Upper lobe of left lung (tissue), 6 donors: ENCODE data around the gene COPG2. TPM values are rescaled to one million over a fixed set of nuclear protein-coding genes. Genes with fewer than 3 reads are reported as not detected.

Experiments
- ATAC-seq, 2 donors: fragments of 200-7000 bp; cut with Tn5 transposase; one replicate each; pipeline ENCODE4 v1.9.1; 2022; ENCODE audit warnings: mild to moderate bottlenecking in 2 of 2, moderate library complexity in 2 of 2; ENCODE audit not compliant: low FRiP score in 2 of 2
- DNase-seq, 2 donors: peaks; one replicate each; pipeline ENCODE4 v3.0.0-alpha.2; 2019 to 2020
- H3K27ac ChIP-seq, 4 donors: fragments of 200-600 bp; sonication (generic); one replicate each; pipeline ENCODE4 v1.5.1; 2016 to 2019
- H3K27me3 ChIP-seq, 4 donors: fragments of 200-600 bp; sonication (generic); one replicate each; pipeline ENCODE4 v1.5.1; 2017 to 2019
- H3K36me3 ChIP-seq, 4 donors: fragments of 200-600 bp; sonication (generic); one replicate each; pipeline ENCODE4 v1.5.1; 2016 to 2019
- H3K4me1 ChIP-seq, 4 donors: fragments of 200-600 bp; sonication (generic); one replicate each; pipeline ENCODE4 v1.5.1; 2018 to 2019
- H3K4me3 ChIP-seq, 4 donors: fragments of 200-600 bp; sonication (generic); one replicate each; pipeline ENCODE4 v1.5.1; 2017 to 2019; ENCODE audit warnings: mild to moderate bottlenecking in 2 of 4, moderate library complexity in 1 of 4
- H3K9me3 ChIP-seq, 4 donors: fragments of 200-600 bp; sonication (generic); one replicate each; pipeline ENCODE4 v1.5.1; 2018 to 2019
- CTCF ChIP-seq, 6 experiments: fragments of 450-650 bp in 4 of 6; fragments of 200-600 bp in 2 of 6; sonication (generic) in 2 of 6; IDR thresholded peaks; one replicate each; pipeline ENCODE4 v1.5.1; 2016 to 2019; ENCODE audit warnings: antibody characterized with exemption in 6 of 6
- EP300 ChIP-seq, 4 donors: sonication (generic); formaldehyde crosslinking; IDR thresholded peaks; one replicate each; pipeline ENCODE4 v1.5.1; 2017; ENCODE audit warnings: antibody characterized with exemption in 4 of 4, control low read depth in 2 of 4
- POLR2A ChIP-seq, 4 donors: fragments of 450-650 bp; IDR thresholded peaks; one replicate each; pipeline ENCODE4 v1.5.1; 2016 to 2017; ENCODE audit warnings: antibody characterized with exemption in 4 of 4, mild to moderate bottlenecking in 2 of 4
- POLR2AphosphoS5 ChIP-seq, 2 donors: sonication (generic); formaldehyde crosslinking; IDR thresholded peaks; one replicate each; pipeline ENCODE4 v1.5.1; 2017; ENCODE audit warnings: antibody characterized with exemption in 2 of 2
- WGBS, 2 donors: methylation state at CpG; one replicate each; pipeline ENCODE4 v1.1.5; 2017 to 2018; 5-methylcytosine and 5-hydroxymethylcytosine counted together
- total RNA-seq, 6 donors: library from RNA; depleted of rRNA in 4 of 6; stranded (reverse); fragments of >200 nt in 4 of 6; gene quantifications; one replicate each; pipeline versions ENCODE4 v1.1.0 to v1.2.1, GENCODE V29; 2016 to 2021
- donor health status: DM: no; HTN: no; CAD: no; lungs with moderate emphysema.
- donor health status: DM: no; HTN: yes; CAD: no; lungs with severe emphysema.

COPG2 gene
- total RNA-seq, 6 donors from 2014 or later: 8.4 to 18.7 (median 13.9) TPM

- H3K9me3 ChIP-seq: peaks cover 0 to 16% (median 9%) of the 10 kb centered on the region in 4 donors
- TF ChIP-seq POLR2A (IDR thresholded peaks at IDR 0.05) (no peak), POLR2AphosphoS5 (IDR thresholded peaks at IDR 0.05) (no peak), EP300 (IDR thresholded peaks at IDR 0.05) (no peak), CTCF (IDR thresholded peaks at IDR 0.05) (no peak)
- no peak overlapping the region for H3K27ac ChIP-seq
- H3K27me3 ChIP-seq: no peaks in the 10 kb centered on the region
- DNase-seq: no peak
- H3K4me1 ChIP-seq: no peaks in the 10 kb centered on the region
- ATAC-seq: no peak
- no peak overlapping the region for H3K4me3 ChIP-seq
- H3K36me3 ChIP-seq: no peaks in the 10 kb centered on the region
Observed at GRCh38 chr7:130632111-130632510, 36.4 kb downstream of the COPG2 start.

- Histone ChIP-seq H3K4me3 (no peak overlapping the region), H3K27me3 (no peaks in the 10 kb centered on the region), H3K36me3 (no peaks in the 10 kb centered on the region), H3K9me3 (peaks cover 0 to 16% (median 9%) of the 10 kb centered on the region in 4 donors), H3K27ac (no peak overlapping the region), H3K4me1 (no peaks in the 10 kb centered on the region)
- 96 to 100% methylated on average over 1 of the region's 1 CpG for WGBS, 2 donors
- ATAC-seq (no peak), DNase-seq (no peak)
- no peak for TF ChIP-seq POLR2AphosphoS5 (IDR thresholded peaks at IDR 0.05)
- TF ChIP-seq POLR2A (IDR thresholded peaks at IDR 0.05): no peak
- TF ChIP-seq EP300 (IDR thresholded peaks at IDR 0.05): no peak
- TF ChIP-seq CTCF (IDR thresholded peaks at IDR 0.05): no peak
Observed at GRCh38 chr7:130628901-130629300, 39.6 kb downstream of the COPG2 start.

- TF ChIP-seq EP300 (IDR thresholded peaks at IDR 0.05) (no peak), CTCF (IDR thresholded peaks at IDR 0.05) (no peak), POLR2A (IDR thresholded peaks at IDR 0.05) (no peak), POLR2AphosphoS5 (IDR thresholded peaks at IDR 0.05) (no peak)
- 97 to 98% methylated on average over 4 of the region's 4 CpGs for whole genome bisulfite sequencing, 2 donors
- Histone ChIP-seq H3K27me3 (no peaks in the 10 kb centered on the region), H3K36me3 (no peaks in the 10 kb centered on the region), H3K4me1 (no peaks in the 10 kb centered on the region), H3K27ac (no peak overlapping the region), H3K4me3 (no peak overlapping the region), H3K9me3 (peaks cover 0 to 16% (median 9%) of the 10 kb centered on the region in 4 donors)
- ATAC-seq (no peak), DNase-seq (no peak)
Observed at GRCh38 chr7:130627775-130628174, 40.8 kb downstream of the COPG2 start.

GRCh38 chr7:130622866-130623265 is 45.7 kb downstream of the COPG2 start:
- H3K27ac ChIP-seq: no peak overlapping the region
- H3K27me3 ChIP-seq: no peaks in the 10 kb centered on the region
- no peak overlapping the region for H3K4me3 ChIP-seq
- H3K4me1 ChIP-seq: no peaks in the 10 kb centered on the region
- TF ChIP-seq POLR2AphosphoS5 (IDR thresholded peaks at IDR 0.05): no peak
- no peak for TF ChIP-seq POLR2A (IDR thresholded peaks at IDR 0.05)
- no peak for TF ChIP-seq CTCF (IDR thresholded peaks at IDR 0.05)
- no peak for TF ChIP-seq EP300 (IDR thresholded peaks at IDR 0.05)
- no peak for ATAC-seq
- no peaks in the 10 kb centered on the region for H3K9me3 ChIP-seq
- 96 to 100% methylated on average over 2 of the region's 2 CpGs for WGBS, 2 donors
- DNase-seq: no peak
- H3K36me3 ChIP-seq: no peaks in the 10 kb centered on the region

- H3K4me3 ChIP-seq: no peak overlapping the region
- no peaks in the 10 kb centered on the region for H3K4me1 ChIP-seq
- no peak overlapping the region for H3K27ac ChIP-seq
- H3K9me3 ChIP-seq: no peaks in the 10 kb centered on the region
- TF ChIP-seq CTCF (IDR thresholded peaks at IDR 0.05): no peak
- TF ChIP-seq POLR2AphosphoS5 (IDR thresholded peaks at IDR 0.05): no peak
- TF ChIP-seq POLR2A (IDR thresholded peaks at IDR 0.05): no peak
- TF ChIP-seq EP300 (IDR thresholded peaks at IDR 0.05): no peak
- no peak for ATAC-seq
- H3K36me3 ChIP-seq: peaks cover 0 to 23% (median 8%) of the 10 kb centered on the region in 4 donors
- H3K27me3 ChIP-seq: no peaks in the 10 kb centered on the region
- WGBS, 2 donors: 87 to 90% methylated on average over 2 of the region's 2 CpGs
- no peak for DNase-seq
Observed at GRCh38 chr7:130615583-130615982, 53.0 kb downstream of the COPG2 start.
